Activated T-cell treated with anti-CD3 and anti-CD28 coated beads, Interleukin-2, amount 50 U/mL, for 72 hours (primary cell): ENCODE results near the gene TTPAL. TPM values are rescaled to one million over a fixed set of nuclear protein-coding genes. Genes with fewer than 3 reads are reported as not detected.
A peak's percentile ranks its signal among the peaks of the same experiment; 100 is the strongest.

Experiments used
- ATAC-seq, 2 donors: fragments of 150-1000 bp; cut with Tn5 transposase; replicated peaks in 1 of 2; 2 replicates each; pipeline ENCODE4 v1.10.0; 2021; ENCODE audit warnings: moderate library complexity in 2 of 2, mild to moderate bottlenecking in 1 of 2
- DNase-seq, 2 donors: peaks; one replicate each; pipeline ENCODE4 v3.0.0; 2021 to 2022; ENCODE audit warnings: mixed read lengths in 1 of 2
- H3K27ac Mint-ChIP-seq: one replicate; pipeline ENCODE4 v1.8.0; 2022; ENCODE audit warnings: mild to moderate bottlenecking, moderate library complexity, mixed read lengths
- H3K27me3 Mint-ChIP-seq: one replicate; pipeline ENCODE4 v1.8.0; 2022; ENCODE audit warnings: low read depth, mixed read lengths
- H3K36me3 Mint-ChIP-seq, 2 donors: one replicate each; pipeline ENCODE4 v1.8.0; 2022; ENCODE audit warnings: mixed read lengths in 2 of 2, mild to moderate bottlenecking in 1 of 2; ENCODE audit not compliant: insufficient read depth in 2 of 2
- H3K4me1 Mint-ChIP-seq: one replicate; pipeline ENCODE4 v1.8.0; 2022; ENCODE audit warnings: low read depth, mixed read lengths
- H3K4me3 Mint-ChIP-seq, 2 donors: one replicate each; pipeline ENCODE4 v1.8.0; 2022; ENCODE audit warnings: mild to moderate bottlenecking in 2 of 2, mixed read lengths in 2 of 2, moderate library complexity in 2 of 2
- H3K9me3 Mint-ChIP-seq, 2 donors: one replicate each; pipeline ENCODE4 v1.8.0; 2022; ENCODE audit warnings: mixed read lengths in 2 of 2
- total RNA-seq, 2 donors: library from RNA; stranded (reverse); gene quantifications; one replicate each; pipeline ENCODE4 v1.2.3, GENCODE V29; 2022

TTPAL gene
- 10 to 100 TPM; 15.9 to 21.0 TPM for total RNA-seq

DNA sequence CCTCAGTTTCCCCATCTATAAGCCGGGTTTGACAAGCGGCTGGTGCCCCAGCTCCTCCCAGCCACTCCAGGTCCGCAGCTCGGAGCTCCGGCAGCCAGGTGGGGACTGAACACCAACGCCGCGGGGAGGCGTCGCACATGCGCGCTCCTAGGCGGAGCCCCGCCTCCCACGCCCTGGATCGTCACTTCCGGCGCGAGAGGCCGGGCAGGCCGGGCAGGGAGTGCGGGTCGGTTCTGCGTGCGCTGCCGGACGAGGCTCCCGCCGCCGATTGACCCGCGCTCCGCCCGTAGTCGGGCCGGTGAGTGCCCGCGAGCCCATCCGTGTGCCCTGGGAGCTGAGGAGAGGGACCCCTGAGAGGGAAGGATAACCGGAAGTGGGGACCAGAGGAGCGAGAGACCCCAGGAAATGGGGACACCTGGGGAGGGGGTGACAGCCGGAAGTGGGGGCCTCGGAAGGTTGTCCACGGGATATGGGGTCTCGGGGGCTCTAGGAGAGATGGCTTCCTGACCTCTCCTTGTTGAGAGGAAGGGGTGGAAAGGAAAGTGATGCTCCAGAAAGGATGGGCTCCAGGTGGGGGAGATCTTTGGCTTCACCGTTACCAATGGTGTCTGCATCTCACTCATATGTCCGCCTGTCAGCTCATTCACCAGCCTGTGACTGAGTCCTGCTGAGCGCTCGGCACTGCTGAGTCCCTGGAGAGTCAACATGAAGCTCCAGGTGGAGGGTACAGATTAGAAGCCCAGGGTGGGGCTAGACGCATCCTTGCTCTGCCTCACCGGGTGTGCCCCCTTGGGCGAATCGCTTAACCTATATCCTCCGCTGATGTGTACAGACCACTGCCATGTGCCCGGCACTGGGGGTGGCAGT is at the start of gene TTPAL:
Gene TTPAL (plus strand): TSS at position 181 of the 867 bp plus-strand sequence. CDS start 4,126 bp downstream, outside the sequence.
- peak within 1 kb of the TSS; percentile 96 to 99 for H3K4me3 Mint-ChIP-seq
- peak within 1 kb of the TSS; percentile 92 for H3K27ac Mint-ChIP-seq
- H3K4me1 Mint-ChIP-seq = peaks cover 28% of the 10 kb centered on the region
- no peaks in the 10 kb centered on the region for H3K36me3 Mint-ChIP-seq
- no peaks in the 10 kb centered on the region for H3K27me3 Mint-ChIP-seq
- H3K9me3 Mint-ChIP-seq = no peaks in the 10 kb centered on the region
- peak; percentile 99 for ATAC-seq
- peak; percentile 92 to 97 for DNase-seq

DNA sequence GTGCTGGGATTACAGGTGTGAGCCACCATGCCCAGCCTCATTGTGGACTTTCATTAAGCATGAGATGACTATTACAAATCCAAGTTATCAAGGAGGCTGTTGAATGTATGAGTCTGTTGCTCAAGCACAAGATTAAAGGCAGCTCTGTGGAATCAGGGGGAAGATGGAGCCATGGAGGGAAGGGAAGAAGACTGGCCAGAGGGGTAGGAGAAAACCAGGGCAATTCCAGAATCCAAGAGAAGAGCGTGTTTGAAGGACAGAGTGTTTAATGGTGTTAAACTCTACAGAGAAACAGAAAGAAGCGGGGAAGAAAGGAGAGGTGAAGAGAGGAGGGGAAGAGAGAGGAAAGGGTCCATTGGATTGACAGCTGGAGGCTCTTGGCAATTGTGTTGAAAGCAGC is 49.8 kb upstream of the TTPAL start:
- DNase-seq (no peak), ATAC-seq (no peak)
- no peak overlapping the region for H3K4me3 Mint-ChIP-seq
- H3K27me3 Mint-ChIP-seq = no peaks in the 10 kb centered on the region
- no peaks in the 10 kb centered on the region for H3K36me3 Mint-ChIP-seq
- no peaks in the 10 kb centered on the region for H3K9me3 Mint-ChIP-seq
- H3K27ac Mint-ChIP-seq = no peak overlapping the region
- H3K4me1 Mint-ChIP-seq = no peaks in the 10 kb centered on the region

- Mint-ChIP-seq H3K36me3 (no peaks in the 10 kb centered on the region), H3K4me3 (no peak overlapping the region), H3K9me3 (no peaks in the 10 kb centered on the region), H3K27me3 (no peaks in the 10 kb centered on the region), H3K27ac (no peak overlapping the region), H3K4me1 (no peaks in the 10 kb centered on the region)
- ATAC-seq (no peak), DNase-seq (no peak)
Observed at GRCh38 chr20:44426879-44427790, 48.5 kb upstream of the TTPAL start.

DNA sequence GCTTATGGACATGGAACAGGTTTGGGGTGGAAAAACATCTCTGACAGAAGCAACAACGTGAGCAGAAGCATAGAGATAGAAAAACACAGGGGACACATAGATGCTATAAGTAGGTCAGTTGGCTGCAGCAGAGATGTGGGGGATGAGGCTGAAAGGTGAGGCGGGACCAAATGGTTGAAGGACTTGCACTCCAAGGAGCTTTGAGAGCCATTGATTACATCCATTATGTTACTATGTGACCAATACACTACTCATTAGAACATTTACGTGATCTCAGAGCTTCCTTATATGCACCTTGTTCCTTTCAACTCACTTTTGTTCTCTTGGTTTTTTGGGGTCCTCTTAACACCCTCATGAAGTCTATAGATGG is 47.9 kb upstream of the TTPAL start:
- Mint-ChIP-seq H3K9me3 (no peaks in the 10 kb centered on the region), H3K4me3 (no peak overlapping the region)

DNA sequence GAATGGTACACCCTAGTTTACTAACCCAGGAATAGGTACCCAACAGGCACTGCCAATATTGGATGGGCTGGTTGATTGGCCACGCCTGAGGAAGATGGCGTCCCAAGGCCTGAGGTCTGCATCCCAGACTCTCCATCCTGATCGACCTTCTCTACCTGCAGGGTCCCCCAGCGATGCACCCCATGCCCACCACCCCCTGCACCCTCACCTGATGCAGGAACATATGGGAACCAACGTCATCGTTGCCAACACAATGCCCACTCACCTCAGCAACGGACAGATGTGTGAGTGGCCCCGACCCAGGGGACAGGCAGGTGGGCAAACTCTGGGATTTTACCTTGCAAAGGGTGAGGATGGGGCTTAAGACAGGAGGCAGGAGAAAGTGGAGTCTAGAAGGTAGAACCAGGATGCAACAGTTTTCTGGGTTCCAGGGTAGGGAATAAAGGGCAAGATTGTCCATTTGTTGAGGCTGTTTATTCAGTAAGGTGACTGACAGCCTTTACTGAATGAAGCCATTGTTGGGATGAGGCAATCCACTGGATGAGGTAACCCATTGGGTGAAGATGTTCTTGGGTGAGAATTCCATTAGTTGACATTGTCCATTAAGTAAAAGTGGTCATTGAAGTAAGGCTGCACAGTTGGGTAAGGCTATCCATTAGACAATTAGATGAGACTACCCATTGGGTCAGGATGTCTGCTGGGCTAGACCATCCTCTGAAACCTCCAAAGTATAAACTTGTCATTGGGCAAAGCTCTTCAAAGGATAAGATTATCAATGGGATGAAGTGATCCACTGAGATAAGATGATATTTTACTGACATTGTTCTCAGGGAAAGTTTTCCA is 47.3 kb upstream of the TTPAL start:
- Mint-ChIP-seq H3K4me1 (no peaks in the 10 kb centered on the region), H3K9me3 (no peaks in the 10 kb centered on the region), H3K36me3 (no peaks in the 10 kb centered on the region), H3K4me3 (no peak overlapping the region), H3K27me3 (peaks cover 11% of the 10 kb centered on the region), H3K27ac (no peak overlapping the region)
- DNase-seq (no peak), ATAC-seq (no peak)

More for the DNA sequence above, 47.9 kb upstream of the TTPAL start:
- H3K4me1 Mint-ChIP-seq = no peaks in the 10 kb centered on the region
- ATAC-seq = no peak
- no peaks in the 10 kb centered on the region for H3K36me3 Mint-ChIP-seq
- H3K27ac Mint-ChIP-seq = no peak overlapping the region
- DNase-seq = no peak
- peaks cover 6% of the 10 kb centered on the region for H3K27me3 Mint-ChIP-seq

GRCh38 chr20:44429017-44429339 is 46.7 kb upstream of the TTPAL start:
- Mint-ChIP-seq H3K9me3 (no peaks in the 10 kb centered on the region), H3K4me1 (no peaks in the 10 kb centered on the region), H3K36me3 (no peaks in the 10 kb centered on the region), H3K27ac (no peak overlapping the region), H3K27me3 (peaks cover 11% of the 10 kb centered on the region), H3K4me3 (no peak overlapping the region)
- ATAC-seq (no peak), DNase-seq (no peak)

DNA sequence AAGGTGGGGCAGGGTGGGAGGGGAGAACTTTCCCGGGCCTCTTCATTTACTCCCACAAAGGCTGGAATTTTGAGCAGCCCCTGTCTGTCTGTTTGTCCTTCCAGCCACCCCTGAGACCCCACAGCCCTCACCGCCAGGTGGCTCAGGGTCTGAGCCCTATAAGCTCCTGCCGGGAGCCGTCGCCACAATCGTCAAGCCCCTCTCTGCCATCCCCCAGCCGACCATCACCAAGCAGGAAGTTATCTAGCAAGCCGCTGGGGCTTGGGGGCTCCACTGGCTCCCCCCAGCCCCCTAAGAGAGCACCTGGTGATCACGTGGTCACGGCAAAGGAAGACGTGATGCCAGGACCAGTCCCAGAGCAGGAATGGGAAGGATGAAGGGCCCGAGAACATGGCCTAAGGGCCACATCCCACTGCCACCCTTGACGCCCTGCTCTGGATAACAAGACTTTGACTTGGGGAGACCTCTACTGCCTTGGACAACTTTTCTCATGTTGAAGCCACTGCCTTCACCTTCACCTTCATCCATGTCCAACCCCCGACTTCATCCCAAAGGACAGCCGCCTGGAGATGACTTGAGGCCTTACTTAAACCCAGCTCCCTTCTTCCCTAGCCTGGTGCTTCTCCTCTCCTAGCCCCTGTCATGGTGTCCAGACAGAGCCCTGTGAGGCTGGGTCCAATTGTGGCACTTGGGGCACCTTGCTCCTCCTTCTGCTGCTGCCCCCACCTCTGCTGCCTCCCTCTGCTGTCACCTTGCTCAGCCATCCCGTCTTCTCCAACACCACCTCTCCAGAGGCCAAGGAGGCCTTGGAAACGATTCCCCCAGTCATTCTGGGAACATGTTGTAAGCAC is 46.0 kb upstream of the TTPAL start:
- Mint-ChIP-seq H3K36me3 (no peaks in the 10 kb centered on the region), H3K27ac (no peak overlapping the region), H3K9me3 (no peaks in the 10 kb centered on the region), H3K4me3 (no peak overlapping the region), H3K4me1 (no peaks in the 10 kb centered on the region), H3K27me3 (peaks cover 11% of the 10 kb centered on the region)
- DNase-seq (no peak), ATAC-seq (no peak)

GRCh38 chr20:44430270-44431065 is 45.2 kb upstream of the TTPAL start:
- Mint-ChIP-seq H3K36me3 (no peaks in the 10 kb centered on the region), H3K27me3 (peaks cover 11% of the 10 kb centered on the region), H3K9me3 (no peaks in the 10 kb centered on the region), H3K4me1 (no peaks in the 10 kb centered on the region), H3K27ac (no peak overlapping the region), H3K4me3 (no peak overlapping the region)
- DNase-seq (no peak), ATAC-seq (no peak)

DNA sequence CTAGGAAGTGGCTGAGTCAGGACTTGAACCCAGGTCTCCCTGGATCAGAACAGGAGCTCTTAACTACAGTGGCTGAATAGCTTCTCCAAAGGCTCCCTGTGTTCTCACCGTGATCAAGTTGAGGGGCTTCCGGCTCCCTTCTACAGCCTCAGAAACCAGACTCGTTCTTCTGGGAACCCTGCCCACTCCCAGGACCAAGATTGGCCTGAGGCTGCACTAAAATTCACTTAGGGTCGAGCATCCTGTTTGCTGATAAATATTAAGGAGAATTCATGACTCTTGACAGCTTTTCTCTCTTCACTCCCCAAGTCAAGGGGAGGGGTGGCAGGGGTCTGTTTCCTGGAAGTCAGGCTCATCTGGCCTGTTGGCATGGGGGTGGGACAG is 44.6 kb upstream of the TTPAL start:
- ATAC-seq = no peak
- peaks cover 11% of the 10 kb centered on the region for H3K27me3 Mint-ChIP-seq

DNA sequence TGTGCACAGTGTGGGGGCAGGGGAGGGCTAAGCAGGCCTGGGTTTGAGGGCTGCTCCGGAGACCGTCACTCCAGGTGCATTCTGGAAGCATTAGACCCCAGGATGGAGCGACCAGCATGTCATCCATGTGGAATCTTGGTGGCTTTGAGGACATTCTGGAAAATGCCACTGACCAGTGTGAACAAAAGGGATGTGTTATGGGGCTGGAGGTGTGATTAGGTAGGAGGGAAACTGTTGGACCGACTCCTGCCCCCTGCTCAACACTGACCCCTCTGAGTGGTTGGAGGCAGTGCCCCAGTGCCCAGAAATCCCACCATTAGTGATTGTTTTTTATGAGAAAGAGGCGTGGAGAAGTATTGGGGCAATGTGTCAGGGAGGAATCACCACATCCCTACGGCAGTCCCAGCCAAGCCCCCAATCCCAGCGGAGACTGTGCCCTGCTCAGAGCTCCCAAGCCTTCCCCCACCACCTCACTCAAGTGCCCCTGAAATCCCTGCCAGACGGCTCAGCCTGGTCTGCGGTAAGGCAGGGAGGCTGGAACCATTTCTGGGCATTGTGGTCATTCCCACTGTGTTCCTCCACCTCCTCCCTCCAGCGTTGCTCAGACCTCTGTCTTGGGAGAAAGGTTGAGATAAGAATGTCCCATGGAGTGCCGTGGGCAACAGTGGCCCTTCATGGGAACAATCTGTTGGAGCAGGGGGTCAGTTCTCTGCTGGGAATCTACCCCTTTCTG is 44.0 kb upstream of the TTPAL start:
- H3K4me3 Mint-ChIP-seq = no peak overlapping the region
- no peaks in the 10 kb centered on the region for H3K4me1 Mint-ChIP-seq
- no peak for DNase-seq
- ATAC-seq = no peak
- H3K27ac Mint-ChIP-seq = no peak overlapping the region
- H3K9me3 Mint-ChIP-seq = no peaks in the 10 kb centered on the region
- no peaks in the 10 kb centered on the region for H3K36me3 Mint-ChIP-seq
- H3K27me3 Mint-ChIP-seq = peaks cover 11% of the 10 kb centered on the region

More for the DNA sequence above, 44.6 kb upstream of the TTPAL start:
- no peak for DNase-seq
- no peaks in the 10 kb centered on the region for H3K9me3 Mint-ChIP-seq
- H3K27ac Mint-ChIP-seq = no peak overlapping the region
- no peaks in the 10 kb centered on the region for H3K36me3 Mint-ChIP-seq
- H3K4me3 Mint-ChIP-seq = no peak overlapping the region
- H3K4me1 Mint-ChIP-seq = no peaks in the 10 kb centered on the region
